GM21737 (cell line): Measurements from ENCODE around the gene TNFRSF18.
"Not testable (repeated sequence)": the region's sequence is repeated elsewhere in the genome, so short reads cannot be mapped to it uniquely, and the experiment has no call there.

ENCODE experiments used
- ATAC-seq: cut with Tn5 transposase; IDR thresholded peaks from one replicate; pipeline ENCODE4 v1.9.1; 2021; ENCODE audit warnings: mild to moderate bottlenecking, moderate library complexity; ENCODE audit not compliant: unreplicated experiment

The TNFRSF18 gene

GRCh38 chr1:1199141-1199960 is 7.0 kb downstream of the TNFRSF18 start:
- no peak for ATAC-seq

- no peak for ATAC-seq
Observed at GRCh38 chr1:1198423-1199140, 7.8 kb downstream of the TNFRSF18 start.

DNA sequence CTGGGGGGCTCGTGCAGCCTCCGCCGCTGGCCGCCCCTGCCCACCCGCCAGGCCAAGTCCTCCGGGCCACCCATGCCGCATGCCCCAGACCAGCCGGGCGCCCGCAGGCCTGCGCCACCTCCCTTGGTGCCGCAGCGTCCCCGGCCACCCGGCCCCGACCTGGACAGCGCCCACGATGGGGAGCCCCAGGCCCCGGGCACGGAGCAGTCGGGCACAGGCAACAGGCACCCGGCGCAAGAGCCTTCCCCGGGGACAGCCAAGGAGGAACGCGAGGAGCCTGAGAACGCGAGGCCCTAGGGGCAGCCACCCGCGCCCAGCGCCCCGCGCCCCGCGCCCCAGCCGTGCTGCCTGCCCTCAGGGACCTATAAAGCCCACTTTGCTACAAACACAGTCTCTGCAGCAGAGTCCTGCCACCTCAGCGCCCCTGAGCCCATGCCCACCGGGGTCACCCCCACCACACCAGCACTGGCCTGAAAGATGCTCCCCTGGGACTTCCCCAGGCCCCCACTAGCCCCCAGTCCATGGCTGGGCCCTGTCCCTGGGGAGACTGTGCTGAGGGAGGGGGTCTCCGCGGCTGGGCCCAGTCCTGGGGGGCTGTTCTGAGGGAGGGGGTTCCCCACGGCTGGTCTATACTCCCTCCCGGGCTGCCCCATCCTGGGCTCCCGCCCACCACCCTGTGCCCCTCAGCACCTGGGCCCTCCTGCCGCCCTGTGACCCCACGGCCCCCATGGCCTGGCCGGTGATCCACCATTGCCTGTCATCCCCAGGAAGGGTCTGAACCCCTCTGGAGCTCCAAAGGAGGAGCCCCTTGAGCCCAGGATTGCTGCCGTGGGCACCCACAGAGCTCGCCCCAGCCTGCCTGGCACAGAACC is 8.6 kb downstream of the TNFRSF18 start:
- no peak for ATAC-seq

GRCh38 chr1:1197188-1197500 is 9.2 kb downstream of the TNFRSF18 start:
- ATAC-seq, result no peak

- no peak for ATAC-seq
Observed at GRCh38 chr1:1196431-1197187, 9.8 kb downstream of the TNFRSF18 start.

GRCh38 chr1:1195726-1196125 is 10.7 kb downstream of the TNFRSF18 start:
- ATAC-seq, result not testable (repeated sequence)

- no peak for ATAC-seq
Observed at GRCh38 chr1:1194723-1195122, 11.7 kb downstream of the TNFRSF18 start.

- no peak for ATAC-seq
Observed at GRCh38 chr1:1191734-1192133, 14.7 kb downstream of the TNFRSF18 start.

DNA sequence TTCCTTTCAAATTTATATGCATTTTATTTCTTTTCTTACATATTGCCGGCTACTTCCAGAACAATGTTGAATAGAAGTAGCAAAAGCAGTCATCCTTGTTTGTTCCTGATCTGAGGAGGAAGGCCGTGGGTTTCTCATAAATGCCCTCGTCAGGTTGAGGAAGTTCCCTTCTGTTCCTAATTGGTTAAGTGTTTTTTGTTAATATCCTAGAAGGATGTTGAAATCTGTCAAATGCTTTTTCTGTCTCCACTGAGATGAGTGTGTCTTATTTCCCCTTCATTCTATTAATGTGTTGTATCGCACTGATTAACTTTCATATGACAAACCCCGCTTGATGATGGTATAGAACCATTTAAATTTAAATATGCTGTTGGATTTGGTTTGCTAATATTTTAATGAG is 17.3 kb downstream of the TNFRSF18 start:
- ATAC-seq, result no peak

- ATAC-seq, result no peak
Observed at GRCh38 chr1:1187938-1188337, 18.5 kb downstream of the TNFRSF18 start.

DNA sequence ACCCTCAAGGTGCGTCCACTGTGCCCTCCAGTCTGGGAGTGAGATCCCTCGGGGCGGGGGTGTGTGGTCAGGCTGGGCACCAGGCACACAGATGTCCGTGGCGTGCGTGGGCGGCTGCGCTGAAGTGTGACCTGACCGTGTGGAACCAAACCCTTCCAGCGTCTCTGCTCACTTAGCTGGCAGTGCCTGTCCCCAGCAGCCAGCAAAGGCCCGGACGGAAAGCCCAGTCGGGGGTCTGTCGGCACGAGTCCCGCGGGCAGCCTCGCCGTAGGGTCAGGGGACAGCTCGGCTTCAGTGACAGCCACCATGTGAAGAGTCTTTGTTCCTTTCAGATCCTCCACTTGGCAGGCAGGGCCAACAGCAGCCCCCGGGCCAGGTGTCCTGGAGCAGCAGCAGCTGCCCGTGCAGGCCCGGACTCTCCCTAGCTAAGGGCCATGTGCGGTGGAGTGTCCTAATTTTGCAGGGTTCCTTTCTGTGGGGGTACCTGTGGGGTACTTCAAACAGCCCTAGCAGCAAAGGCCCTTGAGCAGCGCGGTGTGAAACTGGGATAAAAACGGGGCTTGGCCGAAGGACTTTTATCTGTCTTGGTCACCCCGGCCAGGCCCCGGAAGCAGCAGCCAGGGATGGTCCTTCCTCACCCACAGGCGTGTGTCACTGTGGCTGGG is 21.2 kb downstream of the TNFRSF18 start:
- no peak for ATAC-seq

DNA sequence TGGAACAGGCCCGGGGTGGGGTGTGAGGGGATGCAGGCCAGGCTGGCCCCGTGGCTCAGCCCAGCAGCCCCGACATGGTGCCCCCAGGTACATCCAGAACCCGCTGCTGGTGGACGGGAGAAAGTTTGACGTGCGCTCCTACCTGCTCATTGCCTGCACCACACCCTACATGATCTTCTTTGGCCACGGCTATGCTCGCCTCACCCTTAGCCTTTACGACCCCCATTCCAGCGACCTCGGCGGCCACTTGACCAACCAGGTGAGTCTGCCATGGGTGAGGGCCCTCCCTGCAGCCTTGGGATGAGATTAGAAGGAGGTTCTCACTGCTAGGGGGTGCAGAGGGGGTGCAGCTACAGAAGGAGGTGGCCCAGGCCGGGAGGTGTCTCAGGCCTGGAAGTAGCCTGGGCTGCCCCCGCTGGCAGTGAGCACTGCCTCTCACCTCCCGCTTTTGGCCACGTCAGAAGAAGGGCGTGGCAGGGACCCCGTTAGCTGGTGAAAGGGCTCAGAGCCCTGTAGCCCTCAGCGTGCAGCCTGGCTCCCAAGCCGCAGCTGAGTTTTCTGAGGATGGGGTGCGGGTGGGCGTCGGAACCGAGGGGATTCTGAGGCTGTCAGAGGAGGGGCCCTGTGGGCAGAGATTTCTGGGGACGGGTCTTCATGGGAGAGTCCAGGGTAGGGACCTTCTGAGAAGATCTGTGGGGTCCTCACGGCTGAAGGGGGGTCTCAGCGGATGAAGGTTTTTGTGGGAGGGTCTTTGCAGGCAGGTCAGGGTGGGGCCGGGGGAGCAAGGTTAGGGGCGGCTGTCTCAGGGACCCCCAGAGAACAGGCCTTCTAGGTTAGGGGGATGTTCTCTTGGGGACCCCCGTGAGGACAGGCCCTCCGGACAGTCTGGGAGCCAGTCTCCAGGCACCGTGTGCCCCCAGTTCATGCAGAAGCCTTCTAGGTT is 22.3 kb downstream of the TNFRSF18 start:
- no peak for ATAC-seq

DNA sequence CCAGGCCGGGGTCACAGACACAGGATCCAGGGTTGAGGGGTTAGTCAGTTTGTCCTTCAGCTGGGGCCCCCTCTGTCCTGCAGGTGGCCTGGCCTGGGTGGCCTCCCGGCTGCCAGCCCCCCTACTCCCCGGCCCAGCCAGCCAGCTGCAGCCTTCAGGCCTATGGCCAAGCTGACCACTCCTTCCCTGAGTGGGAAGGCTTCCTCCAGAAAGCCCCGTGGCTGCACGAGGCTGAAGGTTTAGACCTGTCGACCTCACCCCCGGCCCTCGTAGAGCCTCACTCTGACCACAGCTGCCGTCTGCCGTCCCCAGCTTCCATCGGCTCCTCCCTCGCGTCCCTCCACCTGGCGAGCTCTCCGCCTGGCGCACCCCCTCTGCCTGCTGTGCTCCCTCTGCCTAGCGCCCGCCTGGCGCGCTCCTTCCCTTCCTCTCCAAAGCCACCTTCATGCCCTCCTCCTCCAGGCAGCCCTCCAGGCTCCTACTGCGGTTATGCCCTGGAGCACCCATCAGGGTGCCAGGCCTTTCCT is 23.1 kb downstream of the TNFRSF18 start:
- no peak for ATAC-seq

GRCh38 chr1:1182491-1183220 is 23.7 kb downstream of the TNFRSF18 start:
- ATAC-seq, result no peak

GRCh38 chr1:1181938-1182410 is 24.4 kb downstream of the TNFRSF18 start:
- ATAC-seq, result no peak

DNA sequence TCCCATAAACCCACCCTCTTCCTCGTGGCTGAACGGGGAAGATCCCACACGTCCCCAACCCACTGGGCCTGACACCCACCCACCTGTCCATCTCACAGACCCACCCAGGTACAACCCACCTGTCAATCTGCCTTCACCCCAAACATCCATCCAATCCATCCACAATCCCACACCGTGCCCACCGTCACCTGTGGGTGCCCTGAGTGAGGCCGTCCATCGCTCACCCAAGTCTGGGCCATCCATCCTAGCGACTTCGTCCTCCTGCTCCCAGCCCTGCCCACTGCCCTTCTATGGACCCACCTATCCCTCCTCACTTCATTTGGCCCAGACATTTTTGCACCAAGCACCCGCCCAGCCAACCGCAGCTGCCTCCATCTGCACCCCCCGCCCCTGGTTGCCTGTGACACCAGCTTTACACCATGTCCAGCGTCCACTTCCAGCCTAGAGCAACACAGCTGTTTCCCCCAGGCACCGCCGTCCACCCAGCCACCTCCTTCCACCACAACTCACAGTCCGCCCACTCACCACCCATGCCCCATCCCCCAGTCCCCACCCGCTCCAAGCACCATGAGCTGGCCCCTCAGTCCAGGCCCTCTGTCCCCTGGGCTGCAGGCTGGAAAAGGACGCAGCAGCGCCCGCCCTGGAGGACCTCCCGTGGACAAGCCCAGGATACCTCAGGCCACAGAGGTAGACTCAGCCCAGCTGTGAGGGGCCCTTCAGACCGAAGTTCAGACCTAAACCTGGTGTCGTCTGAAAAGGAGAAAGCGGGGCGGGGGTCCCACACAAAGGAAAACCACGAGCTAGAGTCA is 25.1 kb downstream of the TNFRSF18 start:
- ATAC-seq, result no peak
